HG02852 (cell line): ENCODE measurements around the gene NGF.

Experiments used
- ATAC-seq: cut with Tn5 transposase; IDR thresholded peaks from one replicate; pipeline ENCODE4 v1.9.1; 2021; ENCODE audit warnings: mild to moderate bottlenecking, moderate library complexity; ENCODE audit not compliant: unreplicated experiment

Gene NGF

DNA sequence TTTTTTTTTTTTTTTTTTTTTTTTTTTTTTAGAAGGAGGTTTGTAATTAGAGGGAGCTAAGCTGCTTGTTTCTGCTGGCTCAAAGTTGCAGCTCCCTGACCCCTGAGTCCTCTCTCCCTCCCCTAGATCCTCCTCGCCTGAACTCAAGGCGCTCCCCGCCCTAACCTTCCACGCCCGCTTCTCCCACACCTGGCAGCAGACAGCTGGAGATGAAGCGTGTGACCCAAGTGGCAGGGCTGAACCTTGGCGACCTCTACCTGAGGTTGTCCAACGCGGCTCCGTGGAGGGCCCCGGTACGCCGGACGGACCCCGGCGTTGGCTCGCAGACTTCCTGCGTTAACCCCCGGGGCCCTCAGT lies 795 bp downstream of the NGF start:
- ATAC-seq, result no peak

DNA sequence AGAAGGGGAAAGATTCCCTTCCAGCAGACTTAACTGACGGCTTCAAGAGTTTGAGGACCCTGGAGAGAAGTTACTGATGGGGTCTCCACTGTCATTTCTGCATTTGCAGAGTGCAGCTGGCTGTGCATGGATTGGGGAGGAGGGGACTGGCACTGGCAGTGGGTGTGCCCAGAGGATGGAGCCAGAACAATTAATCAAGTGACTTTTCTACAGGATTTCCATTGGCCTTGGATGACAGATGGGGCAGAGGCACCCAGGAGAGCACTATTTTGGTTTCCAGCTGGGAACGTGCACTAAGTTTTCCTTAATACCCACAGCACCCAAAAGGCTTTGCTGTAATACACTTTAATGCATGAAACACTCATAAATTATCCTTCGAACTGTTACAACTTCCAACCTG lies 1.3 kb downstream of the NGF start:
- ATAC-seq, result no peak

DNA sequence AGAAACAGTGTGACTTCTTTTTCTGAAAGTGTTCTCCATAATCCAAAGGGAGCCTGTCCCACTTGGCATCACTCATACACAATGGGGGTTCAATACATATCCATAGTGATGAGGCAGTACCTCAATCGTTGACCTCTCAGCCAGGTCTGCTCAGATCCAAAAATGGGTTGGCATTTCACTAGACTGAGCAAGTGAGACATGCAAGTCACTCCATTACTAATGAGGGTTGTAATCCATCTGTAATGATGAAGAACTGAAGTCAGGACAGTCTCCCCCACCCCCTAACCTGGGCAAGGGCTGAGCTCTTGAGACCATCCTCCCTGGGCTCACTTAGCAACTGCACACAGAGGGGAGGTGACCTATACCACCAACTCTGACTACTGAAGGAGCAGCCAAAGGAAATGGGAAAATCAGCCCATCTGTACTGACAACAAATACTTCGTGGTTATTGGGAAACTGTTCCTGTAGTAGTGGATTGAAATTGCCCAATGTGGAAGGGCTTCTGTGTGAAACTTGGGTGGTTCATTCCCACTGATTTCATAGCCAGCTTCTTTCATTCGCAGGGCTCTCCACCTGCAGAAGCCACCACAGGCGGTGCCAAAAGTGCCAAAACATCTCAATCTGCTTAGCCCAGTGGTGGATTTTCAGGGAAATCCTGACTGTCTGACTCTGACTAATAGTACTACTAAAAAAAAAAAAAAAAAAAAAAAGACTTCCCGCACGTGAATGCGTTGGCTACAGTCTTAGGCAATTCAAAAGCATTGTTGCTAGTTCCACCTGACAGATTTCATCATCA lies 5.0 kb downstream of the NGF start:
- no peak for ATAC-seq

DNA sequence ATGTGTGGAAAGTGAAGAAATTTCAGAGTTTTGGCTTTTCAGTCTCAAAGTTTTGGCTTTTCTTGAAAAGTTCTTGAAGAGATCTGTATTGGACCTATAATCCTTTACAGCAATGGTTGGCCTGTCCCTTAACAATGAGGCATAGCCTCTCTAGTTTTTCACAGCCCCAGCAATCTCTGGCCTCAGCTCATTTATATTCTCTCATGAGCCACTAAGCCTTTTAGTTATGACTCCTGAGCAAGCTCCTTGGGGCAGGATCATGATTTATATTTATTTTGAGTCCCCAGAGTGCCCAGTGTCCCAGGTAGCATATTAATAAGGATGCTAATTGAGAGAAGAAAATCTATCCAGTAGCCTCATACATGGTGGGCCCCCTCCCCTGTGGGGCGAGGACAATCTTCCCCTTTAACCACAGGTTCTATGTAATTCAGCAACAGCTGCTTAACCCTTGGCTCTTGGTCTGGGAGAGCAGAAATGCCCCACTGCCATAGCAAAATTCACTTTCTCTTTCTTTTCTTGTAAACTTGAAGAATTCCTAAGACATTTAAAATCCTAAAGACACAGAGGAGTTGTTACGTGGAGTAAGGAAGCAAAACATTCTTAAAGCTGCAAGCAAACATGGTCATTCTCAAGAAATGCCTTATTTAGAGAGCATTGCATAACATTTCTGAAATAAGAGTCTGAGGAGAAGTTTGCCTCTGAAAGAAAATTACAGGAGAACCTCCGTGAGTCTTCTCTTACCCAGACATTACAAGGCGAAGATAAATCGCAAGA lies 6.3 kb downstream of the NGF start:
- ATAC-seq, result no peak

DNA sequence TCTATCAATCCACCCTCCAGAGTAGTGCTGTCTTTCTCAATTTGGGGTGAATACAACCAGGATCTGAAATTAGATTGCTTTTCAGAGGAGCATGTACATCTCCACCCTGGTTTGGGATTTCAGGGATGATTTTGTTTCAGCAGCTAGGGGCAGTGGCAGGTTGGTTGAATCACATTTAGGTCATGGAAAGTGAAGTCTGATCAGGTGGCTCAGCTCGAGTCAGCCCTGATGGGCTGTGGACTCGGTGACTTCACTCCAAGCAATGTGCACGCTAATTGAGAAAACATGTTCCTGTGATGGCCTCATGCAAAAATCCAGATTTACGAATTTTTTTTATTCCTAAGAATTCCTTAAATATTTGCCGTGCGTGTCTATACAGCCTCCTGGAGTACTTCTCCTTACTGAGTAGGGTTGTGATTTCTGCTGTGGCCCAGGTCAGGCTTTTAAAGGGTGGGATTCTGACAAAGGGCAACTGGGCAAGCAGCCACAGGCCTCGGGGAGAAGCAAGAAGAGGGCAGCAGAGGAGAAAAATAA lies 7.5 kb downstream of the NGF start:
- no peak for ATAC-seq

DNA sequence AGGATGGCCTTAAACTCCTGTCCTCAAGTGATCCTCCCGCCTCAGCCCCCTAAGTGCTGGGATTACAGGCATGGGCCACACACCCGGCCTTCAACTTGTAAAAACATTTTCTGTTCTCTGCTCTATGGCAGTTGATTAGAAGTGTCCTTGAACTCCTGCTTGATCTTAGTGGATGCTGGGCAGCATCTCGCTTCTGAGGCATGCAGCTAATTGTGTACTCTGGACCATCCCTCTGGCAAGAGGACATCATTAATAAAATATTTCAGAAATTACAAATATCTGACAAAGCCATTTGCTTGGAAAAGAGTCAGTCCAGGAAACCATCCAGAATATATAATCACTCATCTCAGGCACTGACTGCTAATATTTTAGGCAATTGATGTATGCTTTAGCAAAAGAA lies 8.1 kb downstream of the NGF start:
- no peak for ATAC-seq

DNA sequence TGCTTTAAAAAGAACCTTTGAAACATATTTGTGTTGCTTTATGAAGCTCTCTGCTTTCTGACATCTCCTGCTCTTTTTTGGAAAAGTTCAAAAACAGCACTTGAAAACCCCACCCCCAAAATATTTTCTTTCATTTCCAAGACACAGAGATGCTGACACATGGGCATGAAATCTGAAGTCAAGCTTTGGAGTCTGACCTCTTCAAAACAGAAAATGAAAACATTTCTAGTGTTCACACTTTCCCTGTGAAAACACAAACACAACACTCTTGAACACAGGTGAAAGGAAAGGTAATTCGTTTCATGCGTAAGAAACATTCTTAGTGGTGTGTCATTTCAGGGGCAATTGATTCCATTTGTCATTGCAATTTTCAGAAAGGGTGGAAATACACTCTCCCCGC lies 10.8 kb downstream of the NGF start:
- no peak for ATAC-seq

DNA sequence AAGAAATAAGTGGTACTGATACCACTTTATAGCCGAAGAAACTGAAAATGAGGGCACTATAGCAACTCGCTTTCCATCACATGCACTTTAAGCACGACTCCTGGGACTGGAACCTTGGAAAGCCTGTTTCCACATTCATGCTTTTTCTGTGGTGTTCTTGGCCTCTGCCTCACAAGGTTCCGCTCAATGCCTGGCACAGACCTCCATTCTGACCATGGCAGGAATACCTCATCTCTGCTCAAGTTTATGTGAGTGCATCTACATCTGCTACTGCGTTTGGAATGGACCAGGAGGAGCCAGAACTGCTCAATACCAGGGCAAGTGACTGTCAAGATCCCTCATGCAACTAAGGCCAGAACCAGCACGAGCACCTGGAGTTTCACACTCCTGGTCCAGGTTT lies 11.6 kb downstream of the NGF start:
- no peak for ATAC-seq

DNA sequence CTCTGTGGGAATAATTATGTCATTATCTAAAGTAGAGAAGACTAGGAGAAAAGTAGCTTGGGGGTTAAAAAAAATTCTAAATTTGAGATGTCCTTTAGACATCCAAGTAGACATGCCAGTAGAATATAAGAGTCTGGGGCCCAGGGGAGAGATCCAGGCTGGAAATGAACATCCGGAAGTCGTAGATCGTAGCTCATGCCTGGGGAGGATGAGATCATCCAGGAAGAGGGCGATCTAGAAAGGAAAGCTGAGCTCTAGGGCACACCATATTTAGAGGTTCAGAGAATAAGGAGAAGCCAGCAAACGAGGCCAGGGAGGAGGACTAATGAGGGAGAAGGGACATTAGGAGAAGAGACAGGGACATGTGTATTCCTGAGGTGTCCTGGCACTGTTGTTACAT lies 12.2 kb downstream of the NGF start:
- no peak for ATAC-seq

DNA sequence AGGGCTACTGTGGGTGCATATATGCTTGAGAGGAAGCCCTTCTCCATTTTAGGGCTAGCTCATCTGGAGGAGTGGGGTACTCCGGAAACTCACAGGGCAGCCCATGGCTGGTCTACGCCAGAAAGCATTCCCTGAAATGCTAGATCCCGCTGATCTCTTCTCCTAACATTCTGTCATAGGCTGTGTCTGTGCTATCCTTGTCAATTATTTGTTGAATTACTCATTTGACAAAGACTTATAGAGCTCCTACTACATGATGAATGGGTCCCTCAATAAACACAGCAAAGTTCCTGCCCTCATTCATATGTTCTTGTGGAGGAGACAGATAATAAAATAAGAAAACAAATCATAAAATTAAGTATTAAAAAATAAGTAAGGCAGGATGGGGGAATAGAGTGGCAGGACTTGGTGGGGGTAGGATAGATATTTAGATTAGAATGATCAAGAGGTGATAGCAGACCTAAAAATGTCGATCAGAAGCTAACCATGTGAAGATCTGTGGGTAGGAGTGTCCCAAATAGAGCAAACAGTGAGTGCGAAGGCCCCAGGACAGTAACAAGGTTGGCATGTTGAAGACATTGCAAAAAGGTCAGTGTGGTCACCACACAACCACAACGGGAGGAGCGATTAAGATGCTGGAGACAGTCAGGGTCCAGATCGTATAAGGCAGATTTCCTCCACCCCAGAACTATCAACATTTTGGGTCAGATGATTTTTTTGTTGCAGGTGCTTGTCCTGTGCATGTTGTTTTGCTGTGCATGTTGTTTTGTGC lies 13.2 kb downstream of the NGF start:
- no peak for ATAC-seq

DNA sequence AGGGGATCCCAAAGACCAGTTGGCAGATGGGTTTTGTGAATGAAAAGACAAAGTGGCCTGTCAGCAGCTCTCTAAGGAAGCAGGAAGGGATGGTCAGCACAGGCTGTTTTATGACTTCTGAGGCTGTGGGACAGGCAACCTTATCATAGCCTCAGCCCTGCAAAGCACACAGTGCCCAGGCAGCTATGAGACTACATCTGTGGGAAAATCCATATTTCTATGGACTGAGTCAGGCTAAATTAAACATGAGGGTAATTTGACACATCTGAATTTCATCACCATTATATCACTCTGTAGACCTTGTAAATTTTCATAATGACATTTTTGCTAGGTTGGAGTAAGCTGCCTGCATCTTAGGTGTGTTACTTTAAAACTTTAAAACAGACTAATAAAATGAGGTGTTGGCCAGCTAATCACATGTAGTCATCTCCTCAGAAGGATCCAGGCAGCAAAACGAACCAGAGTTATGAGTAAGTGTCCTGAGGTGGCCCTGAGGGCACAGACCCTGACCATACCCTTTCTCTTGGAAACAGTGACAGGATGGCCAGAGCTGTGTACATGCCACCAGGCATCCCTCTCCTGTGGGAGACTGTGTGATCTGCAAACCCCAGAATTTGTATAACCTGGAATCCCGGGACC lies 14.6 kb downstream of the NGF start:
- no peak for ATAC-seq

DNA sequence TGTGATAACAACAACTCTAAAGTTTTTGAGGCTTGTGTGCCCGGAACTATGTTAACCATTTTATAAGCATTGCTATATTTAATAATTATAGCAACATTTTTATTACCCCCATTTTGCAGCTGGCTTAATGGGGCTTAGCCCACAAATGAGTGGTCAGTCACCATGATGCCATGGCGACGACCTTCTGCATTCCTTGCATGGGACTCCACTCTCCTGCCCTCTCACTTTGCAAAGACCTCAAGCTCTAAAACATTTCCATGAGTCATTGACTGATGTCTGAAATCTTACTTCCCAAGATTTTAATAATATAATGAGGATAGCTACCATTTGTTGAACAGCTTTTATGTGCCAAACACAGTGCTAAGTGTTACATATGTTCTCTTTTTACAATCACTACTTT lies 15.4 kb downstream of the NGF start:
- no peak for ATAC-seq

DNA sequence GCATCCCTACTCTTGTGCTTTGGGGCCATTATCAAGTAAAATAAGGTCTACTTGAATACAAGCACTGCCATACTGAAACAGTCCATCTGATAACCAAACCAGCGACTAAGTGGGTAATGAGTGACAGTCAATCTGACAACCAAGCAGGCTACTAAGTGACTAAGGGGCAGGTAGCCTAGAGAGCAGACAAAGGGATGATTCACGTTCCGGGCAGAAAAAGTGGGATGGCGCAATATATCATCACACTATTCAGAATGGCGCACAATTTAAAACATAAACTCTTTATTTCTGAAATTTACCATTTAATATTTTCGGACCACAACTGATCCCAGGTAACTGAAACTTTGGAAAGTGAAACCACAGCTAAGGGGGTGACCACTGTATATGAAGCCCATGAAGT lies 17.7 kb downstream of the NGF start:
- no peak for ATAC-seq

DNA sequence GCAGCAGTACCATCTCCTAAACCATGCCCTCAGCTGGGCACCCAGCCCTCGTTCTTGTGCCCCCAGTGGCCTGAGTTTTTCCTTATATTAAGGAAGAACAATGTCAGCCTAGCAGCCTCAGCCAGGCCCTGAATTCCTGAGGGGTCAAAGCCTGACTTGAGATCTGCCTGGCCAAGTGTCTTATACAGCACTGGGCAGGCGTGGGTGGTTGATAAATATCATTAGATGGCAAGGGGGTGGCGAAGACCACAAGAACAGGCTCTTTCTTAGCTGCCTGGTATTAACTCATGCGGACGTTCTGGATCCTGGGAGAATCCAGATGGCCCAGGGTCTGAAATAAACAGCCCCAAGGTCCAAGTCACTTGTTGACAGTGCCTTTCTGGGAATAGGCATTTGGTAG lies 18.3 kb downstream of the NGF start:
- ATAC-seq, result no peak

DNA sequence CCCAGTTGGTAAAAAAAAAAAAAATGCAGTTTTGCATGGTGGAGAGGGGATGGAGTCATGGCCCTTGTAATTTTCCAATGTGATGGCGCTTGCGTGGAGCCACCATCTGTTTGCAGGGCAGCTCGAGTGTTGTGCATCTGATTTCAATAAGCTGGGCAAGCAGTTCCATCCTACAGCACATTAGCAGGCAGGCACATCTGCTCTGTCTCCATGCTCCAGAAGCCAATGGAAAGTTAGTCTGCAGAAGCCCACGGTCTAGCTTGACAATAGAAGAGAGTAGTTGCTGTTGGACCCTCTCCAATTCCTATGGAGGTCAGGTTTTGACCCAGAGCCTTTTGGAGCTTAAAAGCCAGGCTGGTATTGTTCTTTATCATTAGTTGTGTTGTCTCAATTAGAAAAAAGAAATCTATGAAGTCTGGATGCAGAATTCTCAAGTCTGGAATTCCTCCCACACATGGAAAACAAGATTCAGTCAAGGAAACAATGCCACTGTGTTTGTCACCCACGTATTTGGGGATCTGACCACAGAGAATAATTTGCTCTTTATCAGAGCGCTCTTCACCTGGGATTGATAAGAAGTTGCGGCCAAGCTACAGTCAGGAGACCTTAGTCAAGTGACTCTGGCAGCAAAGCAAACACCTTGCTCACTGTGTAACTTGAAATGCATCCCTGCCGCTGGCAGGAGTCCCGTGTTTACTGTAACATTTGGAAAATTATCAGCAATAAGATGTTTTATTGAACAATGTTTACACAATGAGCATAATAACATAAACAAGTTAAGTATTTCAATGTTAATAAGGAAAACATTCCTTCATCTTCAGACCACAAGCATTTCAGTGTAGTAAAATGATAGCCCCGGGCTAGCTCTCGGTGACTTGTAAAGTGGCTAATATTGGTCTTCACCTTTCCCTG lies 20.7 kb downstream of the NGF start:
- no peak for ATAC-seq

DNA sequence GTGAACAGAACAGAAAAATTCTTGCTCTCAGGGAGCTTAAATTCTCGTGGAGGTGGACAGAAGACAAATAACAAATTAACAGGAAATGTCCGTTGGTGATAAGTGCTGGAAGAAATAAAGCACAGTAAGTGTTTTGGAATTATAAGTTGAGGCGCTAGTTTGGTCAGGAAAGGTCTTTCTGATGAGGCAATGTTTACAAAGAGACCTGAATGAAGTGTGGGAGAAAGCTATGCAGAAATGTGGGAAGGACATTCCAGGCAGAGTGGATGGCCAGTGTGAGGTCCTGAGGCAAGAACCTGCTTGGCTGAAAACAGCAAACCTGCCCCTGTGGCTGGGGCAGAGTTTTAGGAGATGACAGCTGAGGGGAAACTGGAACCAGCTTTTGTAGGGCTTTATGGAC lies 23.3 kb downstream of the NGF start:
- ATAC-seq, result no peak

DNA sequence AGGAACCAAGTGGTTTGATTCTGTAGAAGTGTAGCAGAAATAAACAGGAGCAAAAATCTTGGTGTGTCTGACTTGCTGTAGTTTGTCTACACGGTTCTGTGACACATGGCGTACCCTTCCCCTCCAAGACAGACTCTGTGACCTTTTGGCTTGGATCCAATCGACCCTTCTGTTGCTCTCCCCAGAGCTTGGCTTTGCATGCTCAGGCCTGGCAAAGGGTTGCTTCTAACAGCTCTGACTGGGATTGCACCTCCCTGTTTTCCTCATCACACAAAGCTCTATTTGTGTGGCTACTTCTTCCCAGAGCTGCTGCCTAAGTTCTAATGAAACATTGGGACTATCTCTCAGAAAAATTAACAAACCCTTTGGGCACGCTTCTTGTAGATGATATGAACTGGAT lies 24.0 kb downstream of the NGF start:
- ATAC-seq, result no peak

DNA sequence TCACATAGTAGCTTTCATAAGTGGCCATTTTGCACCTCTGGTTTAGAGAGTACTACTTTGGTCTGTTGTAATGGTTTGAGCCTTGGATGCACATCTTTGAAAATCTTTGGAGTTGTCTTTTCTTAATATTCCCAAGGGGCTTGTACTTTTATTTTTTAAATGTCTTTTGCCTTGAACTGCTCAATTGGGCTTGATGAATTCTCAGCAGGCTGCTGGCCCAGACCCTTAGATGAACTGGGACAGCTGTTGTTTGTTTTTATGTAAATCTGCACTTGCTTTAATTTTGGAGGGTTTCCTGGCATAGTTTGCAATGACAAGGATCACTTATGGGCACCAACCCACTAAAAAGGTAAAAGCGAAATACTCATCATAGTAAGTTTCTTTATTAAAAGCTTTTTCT lies 24.9 kb downstream of the NGF start:
- ATAC-seq, result no peak

DNA sequence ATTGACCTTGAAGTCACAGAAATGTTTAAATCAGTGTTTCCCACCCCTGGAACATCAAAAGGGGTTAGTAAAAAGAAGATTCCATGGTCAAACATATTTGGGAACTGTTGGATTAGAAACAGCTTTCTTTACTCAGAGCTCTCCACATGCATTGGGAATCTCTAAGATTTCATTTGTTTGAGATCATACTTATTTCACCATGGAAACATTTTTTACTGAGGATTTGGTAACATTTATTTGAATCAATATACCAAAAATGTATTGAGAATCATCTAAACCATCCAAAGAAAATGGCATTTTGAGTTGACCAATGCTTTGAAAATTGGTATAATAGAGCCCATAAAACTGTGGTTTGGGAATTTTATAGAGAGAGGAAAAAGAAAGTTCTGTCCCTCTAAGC lies 25.3 kb downstream of the NGF start:
- no peak for ATAC-seq

DNA sequence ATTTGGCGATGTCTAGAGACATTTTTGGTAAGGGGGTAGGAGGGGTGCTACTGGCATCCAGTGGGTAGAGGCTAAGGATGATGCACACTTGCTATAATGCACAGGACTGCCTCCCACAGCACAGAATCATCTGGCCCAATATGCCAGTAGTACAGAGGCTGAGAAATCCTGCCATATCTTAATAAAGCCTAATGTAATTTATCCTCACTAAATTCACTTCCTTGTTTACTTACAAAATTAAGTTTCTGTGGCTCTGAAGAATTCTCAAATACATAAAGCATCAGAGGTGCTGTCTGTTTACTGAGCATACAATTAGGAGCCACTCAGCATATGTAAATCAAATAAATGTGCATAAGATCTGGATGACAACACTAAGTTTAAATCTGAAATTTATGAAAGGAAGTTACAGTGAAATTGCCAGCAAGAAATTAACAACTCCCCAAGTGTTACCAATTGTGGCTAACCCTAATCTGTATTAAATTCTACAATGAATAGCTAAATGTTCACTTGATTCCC lies 26.5 kb downstream of the NGF start:
- ATAC-seq, result no peak
